WTC11 (cell line): Measurements from ENCODE around the gene RCE1. TPM values are rescaled to one million over a fixed set of nuclear protein-coding genes. Genes with fewer than 3 reads are reported as not detected.

ENCODE experiments used
- ATAC-seq: fragments of 200-7000 bp; cut with Tn5 transposase; 2 replicates; pipeline ENCODE4 v1.10.0; 2021; ENCODE audit warnings: mild to moderate bottlenecking, moderate library complexity
- CTCF ChIA-PET: fragments of 300-600 bp; sonication (Branson Sonifier 250); formaldehyde crosslinking; loops from one replicate; lab custom pipeline; 2021; ENCODE audit warnings: antibody characterized with exemption; lab: Charles Lee
- POLR2A ChIA-PET: fragments of 350-600 bp; sonication (Branson Sonifier 250); formaldehyde crosslinking; loops from one replicate; lab custom pipeline; 2021; ENCODE audit warnings: antibody characterized with exemption; lab: Charles Lee
- DNase-seq: peaks from one replicate; pipeline ENCODE4 v3.0.0; 2021; ENCODE audit warnings: low spot score
- H3K27ac Mint-ChIP-seq: 2 replicates; pipeline ENCODE4 v1.8.0; 2021; ENCODE audit warnings: mixed read lengths
- H3K27me3 Mint-ChIP-seq: 2 replicates; pipeline ENCODE4 v1.8.0; 2021; ENCODE audit warnings: low read depth, mild to moderate bottlenecking, moderate library complexity, mixed read lengths
- H3K36me3 Mint-ChIP-seq: 2 replicates; pipeline ENCODE4 v1.8.0; 2021; ENCODE audit warnings: mixed read lengths
- H3K4me1 Mint-ChIP-seq: 2 replicates; pipeline ENCODE4 v1.8.0; 2022; ENCODE audit warnings: mixed read lengths
- H3K4me3 Mint-ChIP-seq: 2 replicates; pipeline ENCODE4 v1.8.0; 2021; ENCODE audit warnings: mild to moderate bottlenecking, moderate library complexity, mixed read lengths
- H3K9me3 Mint-ChIP-seq: 2 replicates; pipeline ENCODE4 v1.8.0; 2021; ENCODE audit warnings: mixed read lengths
- ARID4B ChIP-seq: sonication (generic); formaldehyde crosslinking; IDR thresholded peaks from 2 replicates; pipeline ENCODE4 v1.8.0; 2023; ENCODE audit warnings: missing genetic modification reagents, mild to moderate bottlenecking, borderline replicate concordance
- CTCF ChIP-seq: fragments of 200-600 bp; IDR thresholded peaks from 2 replicates; pipeline ENCODE4 v1.8.0; 2022; ENCODE audit warnings: antibody characterized with exemption
- ERG ChIP-seq: fragments of 250-450 bp; sonication (Bioruptor Pico); IDR thresholded peaks from 2 replicates; pipeline ENCODE4 v1.8.0; 2021; ENCODE audit warnings: mild to moderate bottlenecking
- KAT7 ChIP-seq: sonication (generic); formaldehyde crosslinking; IDR thresholded peaks from 2 replicates; pipeline ENCODE4 v1.8.1; 2023; ENCODE audit warnings: missing genetic modification reagents, mild to moderate bottlenecking, borderline replicate concordance
- NR3C1 ChIP-seq: sonication (generic); formaldehyde crosslinking; conservative IDR thresholded peaks from 2 replicates; pipeline ENCODE4 v1.8.1; 2023; ENCODE audit warnings: low read depth, mild to moderate bottlenecking, missing genetic modification reagents
- SP1 ChIP-seq: sonication (generic); formaldehyde crosslinking; conservative IDR thresholded peaks from 2 replicates; pipeline ENCODE4 v1.8.1; 2022; ENCODE audit warnings: missing genetic modification reagents
- USF1 ChIP-seq: sonication (generic); formaldehyde crosslinking; IDR thresholded peaks from 2 replicates; pipeline ENCODE4 v1.8.0; 2022; ENCODE audit warnings: mild to moderate bottlenecking, missing genetic modification reagents
- USF2 ChIP-seq: sonication (generic); formaldehyde crosslinking; IDR thresholded peaks from 2 replicates; pipeline ENCODE4 v1.8.1; 2023; ENCODE audit warnings: mild to moderate bottlenecking, missing genetic modification reagents, moderate library complexity
- ZNF512 ChIP-seq: sonication (generic); formaldehyde crosslinking; IDR thresholded peaks from 2 replicates; pipeline ENCODE4 v1.8.1; 2022; ENCODE audit warnings: missing genetic modification reagents, borderline replicate concordance
- total RNA-seq: library from RNA; stranded (reverse); gene quantifications from 3 replicates; pipeline ENCODE4 v1.2.3, GENCODE V29; 2021

The RCE1 gene
- total RNA-seq, 1 experiment from 2014 or later: 34.6 TPM

- H3K9me3 Mint-ChIP-seq: no peaks in the 10 kb centered on the region
- peak overlapping the region; percentile 83 for H3K27ac Mint-ChIP-seq
- H3K36me3 Mint-ChIP-seq: no peaks in the 10 kb centered on the region
- H3K4me1 Mint-ChIP-seq: peaks cover 12% of the 10 kb centered on the region
- peak; percentile 91 for ATAC-seq
- TF ChIP-seq CTCF (peak; percentile 25; the same call in 1 of the 2 replicates), USF2 (CRISPR knock-in tag) (peak; percentile 71), ERG (CRISPR knock-in tag) (no peak), USF1 (CRISPR knock-in tag) (peak; percentile 64; the same call in 1 of the 2 replicates), ZNF512 (CRISPR knock-in tag) (no peak), SP1 (peak; percentile 51; the same call in 1 of the 2 replicates)
- TF ChIP-seq, all 79 proteins: peak for 4
- H3K4me3 Mint-ChIP-seq: no peak overlapping the region
- no peaks in the 10 kb centered on the region for H3K27me3 Mint-ChIP-seq
- peak; percentile 93 for DNase-seq
- ChIA-PET POLR2A (no interaction called here), CTCF (interaction anchor here (0.6 to 2.3 kb wide), 2 partner anchors 13 to 54 kb away, joined by 3 to 16 read pairs; no protein-coding TSS in a partner anchor)
Measured at GRCh38 chr11:66868726-66869566, 25.7 kb downstream of the RCE1 start.

- ATAC-seq (no peak), DNase-seq (no peak)
- TF ChIP-seq ARID4B (no peak), KAT7 (no peak), NR3C1 (CRISPR knock-in tag) (no peak)
- Mint-ChIP-seq H3K9me3 (no peaks in the 10 kb centered on the region), H3K27ac (peak overlapping the region; percentile 83), H3K27me3 (no peaks in the 10 kb centered on the region), H3K36me3 (no peaks in the 10 kb centered on the region), H3K4me1 (peaks cover 10% of the 10 kb centered on the region), H3K4me3 (no peak overlapping the region)
- ChIA-PET CTCF (interaction anchor here (2.3 kb wide), 1 partner anchor 12 kb away, joined by 16 read pairs; no protein-coding TSS in a partner anchor), POLR2A (no interaction called here)
Measured at GRCh38 chr11:66869567-66869870, 26.3 kb downstream of the RCE1 start.
